ENCODE data around the gene TMEM170B. TPM values are rescaled to one million over a fixed set of nuclear protein-coding genes. Genes with fewer than 3 reads are reported as not detected.

Gene TMEM170B
- total RNA-seq, 1 donor = 4.0 TPM

DNA sequence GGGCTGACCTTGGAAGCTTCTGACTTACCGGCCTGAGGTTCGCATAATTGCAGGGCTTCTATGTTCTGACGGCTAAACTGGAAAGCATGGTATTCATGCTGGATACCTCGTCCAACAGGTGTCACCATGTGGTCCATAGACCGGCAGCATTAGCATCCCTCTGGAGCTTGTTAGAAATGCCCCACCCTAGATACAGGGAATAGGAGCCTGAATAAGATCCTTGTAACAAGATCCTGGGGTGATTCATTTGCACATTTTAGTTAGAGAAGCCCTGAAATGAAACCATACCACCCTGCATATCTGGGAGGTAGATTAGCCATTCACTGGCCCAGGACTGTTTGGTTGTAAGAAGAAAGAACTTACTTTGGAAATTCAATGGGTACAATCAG is 77.7 kb downstream of the TMEM170B start:
- Histone ChIP-seq H3K36me3 (ENCODE audit: insufficient read depth, low read length) (no peaks in the 10 kb centered on the region), H2AFZ (ENCODE audit: low read length) (no peak overlapping the region), H3K27me3 (ENCODE audit: insufficient read depth, low read length) (no peaks in the 10 kb centered on the region), H3K4me2 (ENCODE audit: insufficient read depth, low read length) (peak overlapping the region; percentile 68), H3K4me1 (ENCODE audit: insufficient read depth, low read length) (peaks cover 38% of the 10 kb centered on the region), H3K27ac (ENCODE audit: low read depth, low read length) (peak overlapping the region; percentile 93), H3K4me3 (ENCODE audit: insufficient read depth, low read length) (no peak overlapping the region), H3K79me2 (ENCODE audit: insufficient read depth, low read length) (no peaks in the 10 kb centered on the region), H4K20me1 (ENCODE audit: insufficient read depth, low read length) (no peaks in the 10 kb centered on the region), H3K9me3 (ENCODE audit: low read depth, low read length) (no peaks in the 10 kb centered on the region)
- TF ChIP-seq, protein P1, sequence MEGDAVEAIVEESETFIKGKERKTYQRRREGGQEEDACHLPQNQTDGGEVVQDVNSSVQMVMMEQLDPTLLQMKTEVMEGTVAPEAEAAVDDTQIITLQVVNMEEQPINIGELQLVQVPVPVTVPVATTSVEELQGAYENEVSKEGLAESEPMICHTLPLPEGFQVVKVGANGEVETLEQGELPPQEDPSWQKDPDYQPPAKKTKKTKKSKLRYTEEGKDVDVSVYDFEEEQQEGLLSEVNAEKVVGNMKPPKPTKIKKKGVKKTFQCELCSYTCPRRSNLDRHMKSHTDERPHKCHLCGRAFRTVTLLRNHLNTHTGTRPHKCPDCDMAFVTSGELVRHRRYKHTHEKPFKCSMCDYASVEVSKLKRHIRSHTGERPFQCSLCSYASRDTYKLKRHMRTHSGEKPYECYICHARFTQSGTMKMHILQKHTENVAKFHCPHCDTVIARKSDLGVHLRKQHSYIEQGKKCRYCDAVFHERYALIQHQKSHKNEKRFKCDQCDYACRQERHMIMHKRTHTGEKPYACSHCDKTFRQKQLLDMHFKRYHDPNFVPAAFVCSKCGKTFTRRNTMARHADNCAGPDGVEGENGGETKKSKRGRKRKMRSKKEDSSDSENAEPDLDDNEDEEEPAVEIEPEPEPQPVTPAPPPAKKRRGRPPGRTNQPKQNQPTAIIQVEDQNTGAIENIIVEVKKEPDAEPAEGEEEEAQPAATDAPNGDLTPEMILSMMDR (IDR thresholded peaks at IDR 0.05; ENCODE audit: extremely low read depth, low read depth, low read length) = no peak
- DNase-seq (ENCODE audit: insufficient read length, low spot score, missing footprints) = no peak

DNA sequence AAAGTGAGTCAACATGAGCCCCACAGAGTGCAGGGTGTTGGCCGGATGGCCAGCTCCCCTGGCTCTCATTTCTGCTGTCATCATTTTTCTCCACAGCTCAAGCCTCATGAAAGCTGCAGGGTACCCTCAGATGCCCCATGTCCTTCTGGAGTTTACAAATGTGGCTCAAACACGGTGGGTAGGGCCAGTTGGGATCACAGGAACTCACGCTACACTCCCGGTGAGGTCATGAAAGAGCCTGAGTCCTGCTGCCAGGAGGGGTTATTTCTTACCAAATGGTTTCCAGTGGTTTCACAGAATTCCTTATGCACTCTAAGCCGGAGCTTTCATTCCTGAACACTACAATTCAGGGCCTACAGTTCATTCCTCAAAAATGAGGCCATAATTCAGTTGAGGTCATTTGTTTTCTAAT is 78.7 kb downstream of the TMEM170B start:
- Histone ChIP-seq H3K27ac (ENCODE audit: low read depth, low read length) (peak overlapping the region; percentile 93), H3K4me1 (ENCODE audit: insufficient read depth, low read length) (peaks cover 35% of the 10 kb centered on the region), H4K20me1 (ENCODE audit: insufficient read depth, low read length) (no peaks in the 10 kb centered on the region), H3K4me3 (ENCODE audit: insufficient read depth, low read length) (no peak overlapping the region), H3K36me3 (ENCODE audit: insufficient read depth, low read length) (no peaks in the 10 kb centered on the region), H2AFZ (ENCODE audit: low read length) (peak overlapping the region; percentile 14), H3K4me2 (ENCODE audit: insufficient read depth, low read length) (peak overlapping the region; percentile 68), H3K27me3 (ENCODE audit: insufficient read depth, low read length) (no peaks in the 10 kb centered on the region), H3K79me2 (ENCODE audit: insufficient read depth, low read length) (no peaks in the 10 kb centered on the region), H3K9me3 (ENCODE audit: low read depth, low read length) (no peaks in the 10 kb centered on the region)
- TF ChIP-seq, protein P1 (IDR thresholded peaks at IDR 0.05; ENCODE audit: extremely low read depth, low read depth, low read length) = no peak
- no peak for DNase-seq (ENCODE audit: insufficient read length, low spot score, missing footprints)

- no peaks in the 10 kb centered on the region for H3K27me3 ChIP-seq (ENCODE audit: insufficient read depth, low read length)
- no peaks in the 10 kb centered on the region for H3K36me3 ChIP-seq (ENCODE audit: insufficient read depth, low read length)
- peak overlapping the region; percentile 3 for H3K27ac ChIP-seq (ENCODE audit: low read depth, low read length)
- H3K4me3 ChIP-seq (ENCODE audit: insufficient read depth, low read length) = no peak overlapping the region
- TF ChIP-seq, protein P1 (IDR thresholded peaks at IDR 0.05; ENCODE audit: extremely low read depth, low read depth, low read length) = peak; percentile 52
- H3K9me3 ChIP-seq (ENCODE audit: low read depth, low read length) = no peaks in the 10 kb centered on the region
- peaks cover 30% of the 10 kb centered on the region for H3K4me1 ChIP-seq (ENCODE audit: insufficient read depth, low read length)
- H3K79me2 ChIP-seq (ENCODE audit: insufficient read depth, low read length) = no peaks in the 10 kb centered on the region
- no peak overlapping the region for H3K4me2 ChIP-seq (ENCODE audit: insufficient read depth, low read length)
- no peak overlapping the region for H2AFZ ChIP-seq (ENCODE audit: low read length)
- DNase-seq (ENCODE audit: insufficient read length, low spot score, missing footprints) = no peak
- H4K20me1 ChIP-seq (ENCODE audit: insufficient read depth, low read length) = no peaks in the 10 kb centered on the region
Measured at GRCh38 chr6:11618533-11618932, 81.0 kb downstream of the TMEM170B start.

DNA sequence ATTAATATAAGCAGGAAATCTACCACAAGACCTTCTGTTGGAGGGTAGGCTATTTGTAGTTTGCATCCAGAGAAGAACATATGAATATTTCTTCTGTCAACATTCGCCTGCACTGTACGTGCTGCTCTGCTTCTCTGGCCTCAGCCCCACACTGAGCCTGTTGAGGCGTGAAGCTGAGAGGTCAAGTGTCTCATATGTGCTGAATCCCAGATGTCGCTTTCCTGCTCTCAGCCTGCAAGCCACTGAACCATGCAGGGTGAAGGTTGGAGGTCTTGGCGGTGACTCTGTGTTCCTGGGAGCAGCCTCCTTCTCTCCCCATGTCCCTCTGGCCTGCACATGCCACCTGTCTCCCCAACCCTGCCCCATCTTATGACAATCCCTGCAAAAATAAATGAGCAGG is 83.6 kb downstream of the TMEM170B start:
- TF ChIP-seq, protein P1 (IDR thresholded peaks at IDR 0.05; ENCODE audit: extremely low read depth, low read depth, low read length) = no peak
- no peaks in the 10 kb centered on the region for H4K20me1 ChIP-seq (ENCODE audit: insufficient read depth, low read length)
- no peaks in the 10 kb centered on the region for H3K9me3 ChIP-seq (ENCODE audit: low read depth, low read length)
- H3K27me3 ChIP-seq (ENCODE audit: insufficient read depth, low read length) = no peaks in the 10 kb centered on the region
- no peaks in the 10 kb centered on the region for H3K79me2 ChIP-seq (ENCODE audit: insufficient read depth, low read length)
- H3K4me3 ChIP-seq (ENCODE audit: insufficient read depth, low read length) = no peak overlapping the region
- peaks cover 4% of the 10 kb centered on the region for H3K4me1 ChIP-seq (ENCODE audit: insufficient read depth, low read length)
- no peak overlapping the region for H3K4me2 ChIP-seq (ENCODE audit: insufficient read depth, low read length)
- H2AFZ ChIP-seq (ENCODE audit: low read length) = no peak overlapping the region
- DNase-seq (ENCODE audit: insufficient read length, low spot score, missing footprints) = no peak
- H3K27ac ChIP-seq (ENCODE audit: low read depth, low read length) = no peak overlapping the region
- H3K36me3 ChIP-seq (ENCODE audit: insufficient read depth, low read length) = no peaks in the 10 kb centered on the region

Measured in osteoblast (primary cell).